Karpas-422 (cell line): ENCODE measurements around the gene SERPINB5. TPM values are rescaled to one million over a fixed set of nuclear protein-coding genes. Genes with fewer than 3 reads are reported as not detected.
A peak's percentile ranks its signal among the peaks of the same experiment; 100 is the strongest.

Experiments
- DNase-seq: peaks from one replicate; pipeline ENCODE4 v3.0.0-alpha.2; 2015
- H2AFZ ChIP-seq: fragments of 200-600 bp; sonication (generic); 2 replicates; pipeline ENCODE4 v1.6.1; 2014; ENCODE audit warnings: antibody characterized with exemption, low read length, mixed read lengths
- H3K27ac ChIP-seq: fragments of 200-600 bp; sonication (generic); 2 replicates; pipeline ENCODE4 v1.5.1; 2014; ENCODE audit warnings: mild to moderate bottlenecking, low read length, moderate library complexity
- H3K27me3 ChIP-seq: fragments of 200-600 bp; sonication (generic); 2 replicates; pipeline ENCODE4 v1.6.1; 2014; ENCODE audit warnings: low read length, mixed read lengths
- H3K36me3 ChIP-seq: fragments of 200-600 bp; sonication (generic); 2 replicates; pipeline ENCODE4 v1.6.1; 2014; ENCODE audit warnings: low read length, mixed read lengths; ENCODE audit not compliant: insufficient read depth
- H3K4me1 ChIP-seq: fragments of 200-600 bp; sonication (generic); 2 replicates; pipeline ENCODE4 v1.6.1; 2014; ENCODE audit warnings: mild to moderate bottlenecking, low read length, mixed read lengths
- H3K4me2 ChIP-seq: fragments of 200-600 bp; sonication (generic); 2 replicates; pipeline ENCODE4 v1.6.1; 2014; ENCODE audit warnings: low read length, low read depth, mild to moderate bottlenecking; ENCODE audit not compliant: poor library complexity, severe bottlenecking
- H3K4me3 ChIP-seq: fragments of 200-600 bp; sonication (generic); 2 replicates; pipeline ENCODE4 v1.5.1; 2014; ENCODE audit warnings: mild to moderate bottlenecking, antibody characterized with exemption, low read length, mixed read lengths
- H3K79me2 ChIP-seq: fragments of 200-600 bp; sonication (generic); 2 replicates; pipeline ENCODE4 v1.6.1; 2014; ENCODE audit warnings: mild to moderate bottlenecking, low read length, mixed read lengths
- H3K9ac ChIP-seq: fragments of 200-600 bp; sonication (generic); 2 replicates; pipeline ENCODE4 v1.6.0; 2014; ENCODE audit warnings: low read length
- H3K9me2 ChIP-seq: fragments of 200-600 bp; sonication (generic), shearing (Covaris generic); replicated peaks from 2 replicates; pipeline ENCODE4 v1.6.0; 2014; ENCODE audit warnings: mild to moderate bottlenecking, low read length, moderate library complexity; ENCODE audit not compliant: insufficient read depth
- H3K9me3 ChIP-seq: fragments of 300-700, 200-600 bp; sonication (generic); 2 replicates; pipeline ENCODE4 v1.6.1; 2014; ENCODE audit warnings: low read length, mixed read lengths
- H4K20me1 ChIP-seq: fragments of 200-600 bp; sonication (generic); 2 replicates; pipeline ENCODE4 v1.6.1; 2014; ENCODE audit warnings: mild to moderate bottlenecking, antibody characterized with exemption, low read length, low read depth; ENCODE audit not compliant: insufficient read depth
- total RNA-seq: library from RNA; depleted of rRNA; stranded (reverse); fragments of >200 nt; shearing (Covaris generic); gene quantifications from 2 replicates; pipeline ENCODE4 v1.2.3, GENCODE V29; 2014; ENCODE audit warnings: low replicate concordance; rRNA removed

SERPINB5 gene
- 1.0 TPM in 1 of 2 replicates, not detected in the other for total RNA-seq

GRCh38 chr18:63476668-63477067 is at the start of gene SERPINB5:
Gene SERPINB5 (plus strand): TSS chr18:63476958. CDS start chr18:63484429, 7,471 bp downstream.
- no peak within 1 kb of the TSS for H2AFZ ChIP-seq
- no peaks in the 10 kb centered on the region for H4K20me1 ChIP-seq
- H3K4me3 ChIP-seq, result no peak within 1 kb of the TSS
- no peak within 1 kb of the TSS for H3K9ac ChIP-seq
- DNase-seq, result no peak
- H3K4me1 ChIP-seq, result peaks cover 6% of the 10 kb centered on the region
- no peak within 1 kb of the TSS for H3K27ac ChIP-seq
- H3K27me3 ChIP-seq, result no peaks in the 10 kb centered on the region
- H3K9me2 ChIP-seq, result no peaks in the 10 kb centered on the region
- H3K4me2 ChIP-seq, result no peak within 1 kb of the TSS
- H3K79me2 ChIP-seq, result no peaks in the 10 kb centered on the region
- no peaks in the 10 kb centered on the region for H3K9me3 ChIP-seq
- H3K36me3 ChIP-seq, result no peaks in the 10 kb centered on the region

- Histone ChIP-seq H2AFZ (no peak overlapping the region), H3K79me2 (no peaks in the 10 kb centered on the region), H3K36me3 (no peaks in the 10 kb centered on the region), H3K4me2 (no peak overlapping the region), H3K9ac (no peak overlapping the region), H3K27me3 (no peaks in the 10 kb centered on the region), H3K4me1 (peaks cover 8% of the 10 kb centered on the region), H3K9me2 (no peaks in the 10 kb centered on the region), H4K20me1 (no peaks in the 10 kb centered on the region), H3K27ac (no peak overlapping the region), H3K4me3 (no peak overlapping the region), H3K9me3 (no peaks in the 10 kb centered on the region)
- DNase-seq, result no peak
These were observed 49.2 kb upstream of the SERPINB5 start for GRCh38 chr18:63427558-63427957.

GRCh38 chr18:63430526-63430925 is 46.2 kb upstream of the SERPINB5 start:
- Histone ChIP-seq H3K4me1 (no peaks in the 10 kb centered on the region), H3K9me3 (no peaks in the 10 kb centered on the region), H4K20me1 (no peaks in the 10 kb centered on the region), H3K9ac (no peak overlapping the region), H3K4me2 (no peak overlapping the region), H3K36me3 (no peaks in the 10 kb centered on the region), H3K79me2 (no peaks in the 10 kb centered on the region), H3K9me2 (no peaks in the 10 kb centered on the region), H3K4me3 (no peak overlapping the region), H3K27ac (no peak overlapping the region), H3K27me3 (no peaks in the 10 kb centered on the region), H2AFZ (no peak overlapping the region)
- DNase-seq, result no peak

- H3K79me2 ChIP-seq, result no peaks in the 10 kb centered on the region
- no peaks in the 10 kb centered on the region for H3K27me3 ChIP-seq
- no peaks in the 10 kb centered on the region for H3K4me1 ChIP-seq
- no peaks in the 10 kb centered on the region for H4K20me1 ChIP-seq
- no peaks in the 10 kb centered on the region for H3K9me3 ChIP-seq
- H3K4me2 ChIP-seq, result no peak overlapping the region
- no peak overlapping the region for H3K4me3 ChIP-seq
- no peak overlapping the region for H3K27ac ChIP-seq
- H2AFZ ChIP-seq, result no peak overlapping the region
- no peak overlapping the region for H3K9ac ChIP-seq
- no peaks in the 10 kb centered on the region for H3K9me2 ChIP-seq
- no peaks in the 10 kb centered on the region for H3K36me3 ChIP-seq
- DNase-seq, result no peak
These were observed 45.6 kb upstream of the SERPINB5 start for GRCh38 chr18:63431180-63431579.

GRCh38 chr18:63433334-63433866 is 43.4 kb upstream of the SERPINB5 start:
- H3K9me2 ChIP-seq, result no peaks in the 10 kb centered on the region
- H3K4me3 ChIP-seq, result no peak overlapping the region
- H3K4me1 ChIP-seq, result no peaks in the 10 kb centered on the region
- H3K36me3 ChIP-seq, result no peaks in the 10 kb centered on the region
- no peaks in the 10 kb centered on the region for H3K79me2 ChIP-seq
- H3K4me2 ChIP-seq, result no peak overlapping the region
- no peak overlapping the region for H3K9ac ChIP-seq
- H4K20me1 ChIP-seq, result no peaks in the 10 kb centered on the region
- no peak overlapping the region for H2AFZ ChIP-seq
- no peak overlapping the region for H3K27ac ChIP-seq
- no peaks in the 10 kb centered on the region for H3K9me3 ChIP-seq
- H3K27me3 ChIP-seq, result no peaks in the 10 kb centered on the region
- no peak for DNase-seq

GRCh38 chr18:63438181-63438580 is 38.6 kb upstream of the SERPINB5 start:
- Histone ChIP-seq H3K4me3 (no peak overlapping the region), H3K4me1 (peaks cover 2% of the 10 kb centered on the region; the same call in 1 of the 2 replicates), H2AFZ (no peak overlapping the region), H3K9me2 (no peaks in the 10 kb centered on the region), H3K36me3 (no peaks in the 10 kb centered on the region), H3K9ac (no peak overlapping the region), H3K27ac (no peak overlapping the region), H4K20me1 (no peaks in the 10 kb centered on the region), H3K4me2 (no peak overlapping the region), H3K9me3 (no peaks in the 10 kb centered on the region), H3K27me3 (no peaks in the 10 kb centered on the region), H3K79me2 (no peaks in the 10 kb centered on the region)
- DNase-seq, result no peak

- H3K36me3 ChIP-seq, result no peaks in the 10 kb centered on the region
- H3K4me3 ChIP-seq, result no peak overlapping the region
- no peaks in the 10 kb centered on the region for H4K20me1 ChIP-seq
- peak; percentile 91 for DNase-seq
- H3K4me1 ChIP-seq, result peaks cover 3% of the 10 kb centered on the region
- H3K27me3 ChIP-seq, result no peaks in the 10 kb centered on the region
- H3K27ac ChIP-seq, result no peak overlapping the region
- no peak overlapping the region for H3K9ac ChIP-seq
- H3K4me2 ChIP-seq, result no peak overlapping the region
- no peaks in the 10 kb centered on the region for H3K79me2 ChIP-seq
- no peaks in the 10 kb centered on the region for H3K9me2 ChIP-seq
- no peaks in the 10 kb centered on the region for H3K9me3 ChIP-seq
- no peak overlapping the region for H2AFZ ChIP-seq
These were observed 37.4 kb upstream of the SERPINB5 start for GRCh38 chr18:63439334-63439733.

GRCh38 chr18:63440219-63440618 is 36.5 kb upstream of the SERPINB5 start:
- no peaks in the 10 kb centered on the region for H3K79me2 ChIP-seq
- no peaks in the 10 kb centered on the region for H3K9me3 ChIP-seq
- no peak overlapping the region for H3K27ac ChIP-seq
- no peaks in the 10 kb centered on the region for H3K36me3 ChIP-seq
- H3K27me3 ChIP-seq, result no peaks in the 10 kb centered on the region
- H3K4me1 ChIP-seq, result peaks cover 12% of the 10 kb centered on the region
- DNase-seq, result no peak
- no peaks in the 10 kb centered on the region for H4K20me1 ChIP-seq
- no peak overlapping the region for H2AFZ ChIP-seq
- no peaks in the 10 kb centered on the region for H3K9me2 ChIP-seq
- H3K4me2 ChIP-seq, result no peak overlapping the region
- H3K4me3 ChIP-seq, result no peak overlapping the region
- H3K9ac ChIP-seq, result no peak overlapping the region
